Peyer's patch (tissue), 4 donors: Measurements from ENCODE around the gene P2RY12.

Experiments
- CTCF ChIP-seq, 6 experiments: fragments of 450-650 bp in 4 of 6; fragments of 200-600 bp in 2 of 6; sonication (generic) in 1 of 6; IDR thresholded peaks; one replicate each; pipeline ENCODE4 v1.5.1; 2017 to 2019; ENCODE audit warnings: antibody characterized with exemption in 6 of 6, mild to moderate bottlenecking in 3 of 6, moderate library complexity in 1 of 6
- POLR2A ChIP-seq, 2 donors: fragments of 450-650 bp; IDR thresholded peaks; one replicate each; pipeline ENCODE4 v1.5.1; 2017; ENCODE audit warnings: antibody characterized with exemption in 2 of 2, mild to moderate bottlenecking in 2 of 2, moderate library complexity in 2 of 2

- TF ChIP-seq POLR2A (IDR thresholded peaks at IDR 0.05) (no peak), CTCF (IDR thresholded peaks at IDR 0.05) (no peak)
Measured at GRCh38 chr3:151306168-151306810, 78.3 kb downstream of the P2RY12 start.
